IMR-90 (cell line): Measurements from ENCODE around the gene RHOBTB3. TPM values are rescaled to one million over a fixed set of nuclear protein-coding genes. Genes with fewer than 3 reads are reported as not detected.
A peak's percentile ranks its signal among the peaks of the same experiment; 100 is the strongest.

ENCODE experiments used
- ATAC-seq: fragments of 200-7000 bp; cut with Tn5 transposase; 2 replicates; pipeline ENCODE4 v1.9.1; 2020; ENCODE audit warnings: low read depth, mild to moderate bottlenecking, moderate library complexity
- BruUV-seq: library from RNA; stranded (reverse); fragments of 400-500 nt; replicated peaks from 2 replicates; lab custom pipeline; 2021; lab: Mats Ljungman, UMichigan
- CTCF ChIA-PET: fragments of 300-600 bp; formaldehyde crosslinking; extraction: SDS; loops from one replicate; lab custom pipeline; 2021; ENCODE audit warnings: antibody characterized with exemption; lab: Yijun Ruan, JAX
- POLR2A ChIA-PET: fragments of 300-600 bp; sonication (Branson Sonifier 250); formaldehyde crosslinking; loops from one replicate; lab custom pipeline; 2022; ENCODE audit warnings: antibody characterized with exemption; ENCODE audit not compliant: unreplicated experiment; lab: Charles Lee
- DNase-seq: peaks from one replicate; pipeline ENCODE4 v3.0.0; 2013
- H2AFZ ChIP-seq: replicated peaks from 2 replicates; pipeline ENCODE3; 2013; ENCODE audit warnings: low read length, mild to moderate bottlenecking; ENCODE audit not compliant: poor library complexity
- H2AK5ac ChIP-seq: 2 replicates; pipeline ENCODE4 v1.6.1; 2013; ENCODE audit warnings: low read depth, low read length, inconsistent platforms
- H2AK9ac ChIP-seq: replicated peaks from 2 replicates; pipeline ENCODE3; 2013; ENCODE audit warnings: mild to moderate bottlenecking, low read depth, low read length, moderate library complexity; ENCODE audit not compliant: poor library complexity
- H2BK120ac ChIP-seq: 2 replicates; pipeline ENCODE4 v1.6.1; 2013; ENCODE audit warnings: low read depth, low read length, inconsistent platforms
- H2BK15ac ChIP-seq: 3 replicates; pipeline ENCODE4 v1.6.1; 2013; ENCODE audit warnings: low read depth, low read length, inconsistent platforms
- H2BK20ac ChIP-seq: 2 replicates; pipeline ENCODE4 v1.6.1; 2013; ENCODE audit warnings: low read depth, mild to moderate bottlenecking, inconsistent platforms, low read length, moderate library complexity
- H2BK5ac ChIP-seq: 2 replicates; pipeline ENCODE4 v1.6.1; 2013; ENCODE audit warnings: mild to moderate bottlenecking, low read depth, low read length, inconsistent platforms; ENCODE audit not compliant: poor library complexity, severe bottlenecking
- H3K14ac ChIP-seq: replicated peaks from 2 replicates; pipeline ENCODE4 v1.6.1; 2013; ENCODE audit warnings: low read depth, low read length, inconsistent platforms
- H3K18ac ChIP-seq: 2 replicates; pipeline ENCODE4 v1.6.1; 2013; ENCODE audit warnings: low read depth, low read length, control low read depth
- H3K23ac ChIP-seq: 2 replicates; pipeline ENCODE4 v1.6.1; 2013; ENCODE audit warnings: low read depth, low read length, inconsistent platforms
- H3K27ac ChIP-seq: 2 replicates; pipeline ENCODE4 v1.5.1; 2013; ENCODE audit warnings: mild to moderate bottlenecking, control low read depth, low read length; ENCODE audit not compliant: insufficient read depth
- H3K27me3 ChIP-seq: 2 replicates; pipeline ENCODE4 v1.6.1; 2013; ENCODE audit warnings: low read length; ENCODE audit not compliant: control insufficient read depth, insufficient read depth
- H3K36me3 ChIP-seq: 2 replicates; pipeline ENCODE4 v1.6.1; 2013; ENCODE audit warnings: low read length, mixed read lengths; ENCODE audit not compliant: control insufficient read depth, insufficient read depth
- H3K4ac ChIP-seq: 2 replicates; pipeline ENCODE4 v1.6.1; 2013; ENCODE audit warnings: low read depth, low read length, inconsistent platforms
- H3K4me1 ChIP-seq: 2 replicates; pipeline ENCODE4 v1.6.1; 2013; ENCODE audit warnings: low read length, mixed read lengths; ENCODE audit not compliant: control insufficient read depth, insufficient read depth
- H3K4me2 ChIP-seq: 2 replicates; pipeline ENCODE4 v1.6.1; 2013; ENCODE audit warnings: low read depth, mild to moderate bottlenecking, control low read depth, low read length, moderate library complexity
- H3K4me3 ChIP-seq: 2 replicates; pipeline ENCODE4 v1.5.1; 2013; ENCODE audit warnings: low read depth, mild to moderate bottlenecking, control low read depth, low read length, moderate library complexity; ENCODE audit not compliant: insufficient read depth
- H3K56ac ChIP-seq: 2 replicates; pipeline ENCODE4 v1.6.1; 2013; ENCODE audit warnings: low read length, inconsistent platforms; ENCODE audit not compliant: insufficient read depth; ENCODE audit errors: extremely low read depth
- H3K79me1 ChIP-seq, 2 experiments: 2 replicates each; pipeline ENCODE4 v1.6.1; 2013; ENCODE audit warnings: low read length in 2 of 2, inconsistent platforms in 1 of 2, low read depth in 1 of 2
- H3K9ac ChIP-seq: 2 replicates; pipeline ENCODE4 v1.6.1; 2013; ENCODE audit warnings: low read depth, low read length, control low read depth
- H3K9me1 ChIP-seq: 2 replicates; pipeline ENCODE4 v1.6.1; 2013; ENCODE audit warnings: low read length, inconsistent platforms; ENCODE audit not compliant: insufficient read depth
- H3K9me3 ChIP-seq: 2 replicates; pipeline ENCODE4 v1.6.1; 2013; ENCODE audit warnings: low read length; ENCODE audit not compliant: control insufficient read depth, insufficient read depth
- H4K20me1 ChIP-seq: 2 replicates; pipeline ENCODE4 v1.6.1; 2013; ENCODE audit warnings: low read length, inconsistent platforms; ENCODE audit not compliant: insufficient read depth
- H4K5ac ChIP-seq: 2 replicates; pipeline ENCODE4 v1.6.1; 2013; ENCODE audit warnings: mild to moderate bottlenecking, low read depth, low read length, control low read depth
- H4K8ac ChIP-seq, 2 experiments: 2 replicates each; pipeline ENCODE4 v1.6.1; 2013; ENCODE audit warnings: low read depth in 2 of 2, low read length in 2 of 2, control low read depth in 1 of 2, inconsistent platforms in 1 of 2
- H4K91ac ChIP-seq: 2 replicates; pipeline ENCODE4 v1.6.1; 2013; ENCODE audit warnings: low read depth, low read length, inconsistent platforms; ENCODE audit not compliant: insufficient read depth
- BHLHE40 ChIP-seq: fragments of 150-350 bp; IDR thresholded peaks from 2 replicates; pipeline ENCODE4 v1.6.1; 2016; ENCODE audit warnings: mild to moderate bottlenecking, low read depth, low read length
- CEBPB ChIP-seq: IDR thresholded peaks from 2 replicates; pipeline ENCODE4 v1.6.1; 2012; ENCODE audit warnings: low read depth, low read length, improper control_type of control experiment
- CHD1 ChIP-seq: IDR thresholded peaks from 2 replicates; pipeline ENCODE4 v1.6.1; 2012; ENCODE audit warnings: low read depth, low read length, improper control_type of control experiment
- FOS ChIP-seq: fragments of 150-350 bp; IDR thresholded peaks from 2 replicates; pipeline ENCODE4 v1.6.1; 2016; ENCODE audit warnings: low read depth, low read length
- MAFK ChIP-seq: IDR thresholded peaks from 2 replicates; pipeline ENCODE4 v1.6.1; 2012; ENCODE audit warnings: low read depth, low read length, improper control_type of control experiment
- MAZ ChIP-seq: IDR thresholded peaks from 2 replicates; pipeline ENCODE4 v1.6.1; 2012; ENCODE audit warnings: low read depth, mild to moderate bottlenecking, low read length, improper control_type of control experiment, moderate library complexity, borderline replicate concordance
- MXI1 ChIP-seq: IDR thresholded peaks from 2 replicates; pipeline ENCODE4 v1.6.1; 2012; ENCODE audit warnings: low read depth, mild to moderate bottlenecking, low read length, moderate library complexity, borderline replicate concordance
- NFE2L2 ChIP-seq: fragments of 150-350 bp; IDR thresholded peaks from 2 replicates; pipeline ENCODE4 v1.6.1; 2016; ENCODE audit warnings: low read depth, mild to moderate bottlenecking, low read length
- POLR2A ChIP-seq: IDR thresholded peaks from 2 replicates; pipeline ENCODE4 v1.6.1; 2012; ENCODE audit warnings: mild to moderate bottlenecking, low read depth, low read length
- RAD21 ChIP-seq: IDR thresholded peaks from 2 replicates; pipeline ENCODE4 v1.6.1; 2012; ENCODE audit warnings: low read length, improper control_type of control experiment
- RCOR1 ChIP-seq: IDR thresholded peaks from 2 replicates; pipeline ENCODE4 v1.6.1; 2012; ENCODE audit warnings: mild to moderate bottlenecking, low read length, improper control_type of control experiment; ENCODE audit not compliant: insufficient replicate concordance
- RFX5 ChIP-seq: IDR thresholded peaks from 2 replicates; pipeline ENCODE4 v1.8.0; 2012; ENCODE audit warnings: low read depth, mild to moderate bottlenecking, low read length, moderate library complexity
- SMC3 ChIP-seq: fragments of 150-350 bp; IDR thresholded peaks from 2 replicates; pipeline ENCODE4 v1.6.1; 2016; ENCODE audit warnings: low read depth, mild to moderate bottlenecking, antibody characterized with exemption, low read length, moderate library complexity
- WGBS, 2 experiments: methylation state at CpG; one replicate each; pipeline versions ENCODE4 v1.1.5 to v1.1.7; 2013; ENCODE audit warnings: missing lambda C conversion rate in 2 of 2; ENCODE audit not compliant: insufficient read length in 1 of 2; ENCODE audit errors: extremely low coverage in 2 of 2; 5-methylcytosine and 5-hydroxymethylcytosine counted together
- dilution Hi-C: fragments of 300-500 bp; cut with HindIII; formaldehyde crosslinking; loops from one replicate; pipeline ENCODE4 v1.14.3; 2018; ENCODE audit warnings: low sequenced_read_pairs; ENCODE audit not compliant: unreplicated experiment
- in situ Hi-C: fragments of 300-500 bp; cut with MboI; formaldehyde crosslinking; loops from 3 replicates; pipeline ENCODE4 v1.14.3; 2019; ENCODE audit warnings: low sequenced_read_pairs, inconsistent platforms, mixed read lengths
- intact Hi-C: fragments of 100-400 bp; cut with micrococcal nuclease; formaldehyde crosslinking; loops from 2 replicates; pipeline ENCODE4 v1.10.0; 2022
- polyA plus RNA-seq, 3 experiments: library from polyadenylated mRNA; depleted of rRNA; stranded (reverse); fragments of >200 nt; gene quantifications; 2 replicates each; pipeline ENCODE4 v1.2.3, GENCODE V29; 2012; ENCODE audit warnings: low replicate concordance in 1 of 3
- total RNA-seq: library from RNA; depleted of rRNA; stranded (reverse); fragments of >200 nt; gene quantifications from 2 replicates; pipeline ENCODE4 v1.2.3, GENCODE V29; 2012
- TF ChIP-seq, protein P1 (sequence below): conservative IDR thresholded peaks from 2 replicates; pipeline ENCODE4 v1.5.1; 2012; ENCODE audit warnings: mild to moderate bottlenecking, low read depth, low read length, improper control_type of control experiment
- TF ChIP-seq, protein P2 (sequence below): fragments of 150-350 bp; IDR thresholded peaks from 2 replicates; pipeline ENCODE4 v1.6.1; 2017; ENCODE audit warnings: mild to moderate bottlenecking, antibody characterized with exemption, low read length, low read depth

RHOBTB3 gene
- total and polyA plus RNA-seq, 2 of the 4 experiments (the other 2 are of a cell fraction), result 117 to 447 TPM

DNA sequence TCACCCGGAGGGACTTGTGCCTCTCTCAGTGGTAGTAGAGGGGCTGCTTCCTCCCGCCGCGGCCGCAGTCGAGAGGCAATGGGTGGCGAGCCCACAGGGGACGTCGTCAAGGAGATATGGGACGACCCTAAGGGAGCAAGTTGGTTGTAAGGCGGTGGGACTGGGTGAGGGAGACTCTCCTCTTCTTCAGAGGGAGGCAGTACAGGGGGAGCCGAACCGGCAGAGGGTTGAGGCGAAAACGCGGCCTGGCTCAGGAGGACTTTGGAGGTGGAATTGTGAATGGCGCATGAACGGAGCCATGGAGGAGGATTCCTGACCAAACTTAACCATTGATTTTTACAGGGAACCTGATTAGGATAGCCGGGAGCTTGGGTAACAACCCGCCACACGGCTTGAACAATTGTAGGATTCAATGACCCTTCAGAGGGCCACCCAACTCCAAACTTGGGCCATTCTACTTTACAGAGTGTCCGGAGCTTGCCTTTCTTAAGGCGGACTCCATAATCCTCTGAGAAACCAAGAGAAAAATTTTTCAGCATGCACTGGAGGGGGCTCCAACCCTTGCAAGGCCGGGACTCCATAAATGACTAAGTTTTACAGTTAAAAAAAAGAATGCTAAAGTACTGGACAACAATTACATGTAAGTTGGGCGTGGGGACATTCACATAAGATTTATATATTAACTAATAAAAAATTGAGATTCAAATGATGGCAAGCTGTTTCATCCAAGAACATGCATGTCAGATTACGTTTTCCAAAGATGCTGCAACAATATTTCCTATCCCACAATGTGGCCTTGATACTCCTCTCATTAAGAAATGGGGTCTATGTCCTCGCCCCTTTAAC, 19.4 kb upstream of the RHOBTB3 start:
- H2BK20ac ChIP-seq, result peak overlapping the region; percentile 96
- H2AK9ac ChIP-seq, result no peak overlapping the region
- no peak for ATAC-seq
- no peaks in the 10 kb centered on the region for H3K27me3 ChIP-seq
- H3K23ac ChIP-seq, result peak overlapping the region; percentile 76
- in situ Hi-C loops, result no loop called here
- no TSS peak for BruUV-seq
- ChIA-PET CTCF (no interaction called here), POLR2A (no interaction called here)
- dilution Hi-C loops, result no loop called here
- WGBS, 2 experiments, result 89% methylated on average over 10 of the region's 27 CpGs; no CpG with 5 or more reads in 1 of the 2 experiments
- H3K9ac ChIP-seq, result no peak overlapping the region
- H3K4me1 ChIP-seq, result peaks cover 4% of the 10 kb centered on the region
- H3K56ac ChIP-seq, result 0 out of 2 replicates have a peak overlapping the region, but pooled peaks have one; percentile 37
- no peaks in the 10 kb centered on the region for H3K36me3 ChIP-seq
- H3K14ac ChIP-seq, result peak overlapping the region; percentile 85
- H4K91ac ChIP-seq, result peak overlapping the region; percentile 75
- no peaks in the 10 kb centered on the region; the same call in 1 of the 2 replicates for H3K9me1 ChIP-seq
- H3K4me3 ChIP-seq, result no peak overlapping the region
- no peak overlapping the region; the same call in 1 of the 2 replicates for H3K18ac ChIP-seq
- H4K5ac ChIP-seq, result no peak overlapping the region
- H3K79me1 ChIP-seq, result no peaks in the 10 kb centered on the region; a peak in 1 of 4 replicates
- H2BK5ac ChIP-seq, result peak overlapping the region; percentile 59
- peak overlapping the region; percentile 55; the same call in 2 of the 3 replicates for H2BK15ac ChIP-seq
- DNase-seq, result no peak
- intact Hi-C loops, result no loop called here
- no peak overlapping the region for H3K4me2 ChIP-seq
- H4K8ac ChIP-seq, result peak overlapping the region in 1 of 2 experiments; percentile 66; a peak in 2 of 4 replicates
- H2BK120ac ChIP-seq, result peak overlapping the region; percentile 85
- peak overlapping the region; percentile 78 for H3K4ac ChIP-seq
- peak overlapping the region; percentile 6; the same call in 1 of the 2 replicates for H3K27ac ChIP-seq
- peak overlapping the region; percentile 3 for H2AFZ ChIP-seq
- H2AK5ac ChIP-seq, result peak overlapping the region; percentile 82
- H3K9me3 ChIP-seq, result no peaks in the 10 kb centered on the region
- no peaks in the 10 kb centered on the region for H4K20me1 ChIP-seq
- TF ChIP-seq CHD1 (no peak), CEBPB (no peak), RFX5 (no peak), FOS (no peak), SMC3 (no peak), RAD21 (no peak), RCOR1 (no peak), POLR2A (no peak), MAZ (no peak), MXI1 (no peak), BHLHE40 (no peak), MAFK (no peak), NFE2L2 (no peak)
- TF ChIP-seq, protein P1, sequence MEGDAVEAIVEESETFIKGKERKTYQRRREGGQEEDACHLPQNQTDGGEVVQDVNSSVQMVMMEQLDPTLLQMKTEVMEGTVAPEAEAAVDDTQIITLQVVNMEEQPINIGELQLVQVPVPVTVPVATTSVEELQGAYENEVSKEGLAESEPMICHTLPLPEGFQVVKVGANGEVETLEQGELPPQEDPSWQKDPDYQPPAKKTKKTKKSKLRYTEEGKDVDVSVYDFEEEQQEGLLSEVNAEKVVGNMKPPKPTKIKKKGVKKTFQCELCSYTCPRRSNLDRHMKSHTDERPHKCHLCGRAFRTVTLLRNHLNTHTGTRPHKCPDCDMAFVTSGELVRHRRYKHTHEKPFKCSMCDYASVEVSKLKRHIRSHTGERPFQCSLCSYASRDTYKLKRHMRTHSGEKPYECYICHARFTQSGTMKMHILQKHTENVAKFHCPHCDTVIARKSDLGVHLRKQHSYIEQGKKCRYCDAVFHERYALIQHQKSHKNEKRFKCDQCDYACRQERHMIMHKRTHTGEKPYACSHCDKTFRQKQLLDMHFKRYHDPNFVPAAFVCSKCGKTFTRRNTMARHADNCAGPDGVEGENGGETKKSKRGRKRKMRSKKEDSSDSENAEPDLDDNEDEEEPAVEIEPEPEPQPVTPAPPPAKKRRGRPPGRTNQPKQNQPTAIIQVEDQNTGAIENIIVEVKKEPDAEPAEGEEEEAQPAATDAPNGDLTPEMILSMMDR, result no peak
- TF ChIP-seq, protein P2, sequence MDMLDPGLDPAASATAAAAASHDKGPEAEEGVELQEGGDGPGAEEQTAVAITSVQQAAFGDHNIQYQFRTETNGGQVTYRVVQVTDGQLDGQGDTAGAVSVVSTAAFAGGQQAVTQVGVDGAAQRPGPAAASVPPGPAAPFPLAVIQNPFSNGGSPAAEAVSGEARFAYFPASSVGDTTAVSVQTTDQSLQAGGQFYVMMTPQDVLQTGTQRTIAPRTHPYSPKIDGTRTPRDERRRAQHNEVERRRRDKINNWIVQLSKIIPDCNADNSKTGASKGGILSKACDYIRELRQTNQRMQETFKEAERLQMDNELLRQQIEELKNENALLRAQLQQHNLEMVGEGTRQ, result no peak
